K562 (cell line): Measurements from ENCODE around the gene VARS1. TPM values are rescaled to one million over a fixed set of nuclear protein-coding genes. Genes with fewer than 3 reads are reported as not detected.

Source experiments
- KLF6 ChIP-seq: fragments of 250-450 bp; sonication (Bioruptor Pico); IDR thresholded peaks from 2 replicates; pipeline ENCODE4 v1.4.0; 2020; ENCODE audit warnings: mild to moderate bottlenecking, moderate library complexity, borderline replicate concordance
- PCBP2 ChIP-seq: fragments of 200-400 bp; formaldehyde crosslinking; IDR thresholded peaks from 2 replicates; pipeline ENCODE4 v1.6.1; 2018; ENCODE audit warnings: low read length, low read depth, mild to moderate bottlenecking, moderate library complexity; ENCODE audit not compliant: poor library complexity, severe bottlenecking
- PTBP1 ChIP-seq: fragments of 200-400 bp; formaldehyde crosslinking; IDR thresholded peaks from 2 replicates; pipeline ENCODE4 v1.6.1; 2017; ENCODE audit warnings: low read depth, low read length
- REST ChIP-seq, 2 experiments: fragments of 450-650 bp; formaldehyde crosslinking in 1 of 2; IDR thresholded peaks; 2 replicates each; pipeline versions ENCODE4 v1.4.0 to v1.6.1; 2014 to 2020; ENCODE audit warnings: mild to moderate bottlenecking in 2 of 2, borderline replicate concordance in 1 of 2, low read depth in 1 of 2
- U2AF1 ChIP-seq: fragments of 200-400 bp; formaldehyde crosslinking; optimal IDR thresholded peaks from 2 replicates; pipeline ENCODE3; 2017; ENCODE audit warnings: mild to moderate bottlenecking, low read depth, low read length, moderate library complexity
- ZNF12 ChIP-seq: sonication (generic); formaldehyde crosslinking; IDR thresholded peaks from 2 replicates; pipeline ENCODE4 v1.4.0; 2020; ENCODE audit warnings: mild to moderate bottlenecking, missing genetic modification reagents
- polyA plus RNA-seq, 8 experiments: library from polyadenylated mRNA; depleted of rRNA in 4 of 8; stranded (reverse) in 5 of 8; unstranded in 3 of 8; fragments of >200 nt; fragmentation: Nextera tagmentation in 2 of 8; fragmentation: Illumina TruSeq in 1 of 8; extraction: Ambion mirVana in 2 of 8; extraction: Trizol in 1 of 8; gene quantifications; 2 replicates each; pipeline versions ENCODE4 v1.2.1 to v1.2.3, GENCODE V29; 2011 to 2014; ENCODE audit warnings: inconsistent platforms in 1 of 8, missing spikeins in 1 of 8
- total RNA-seq, 7 experiments: library from RNA; depleted of rRNA in 6 of 7; stranded (reverse); fragments of >200 nt in 6 of 7; fragmentation: Illumina TruSeq in 2 of 7; extraction: Trizol in 2 of 7; gene quantifications; 2 replicates each; pipeline versions ENCODE4 v1.2.1 to v1.2.3, GENCODE V29; 2011 to 2021; ENCODE audit warnings: low replicate concordance in 1 of 7
- TF ChIP-seq, protein P1 (sequence below): fragments of 450-650 bp; IDR thresholded peaks from 2 replicates; pipeline ENCODE4 v1.6.1; 2016
- TF ChIP-seq, protein P2 (sequence below): IDR thresholded peaks from 2 replicates; pipeline ENCODE4 v1.6.1; 2011; ENCODE audit warnings: borderline replicate concordance, low read depth, mild to moderate bottlenecking, moderate library complexity, low read length; ENCODE audit not compliant: insufficient read depth, poor library complexity, severe bottlenecking
- TF ChIP-seq, protein P3 (sequence below): fragments of 250-450 bp; sonication (Bioruptor Pico); IDR thresholded peaks from 2 replicates; pipeline ENCODE4 v1.5.0; 2020; ENCODE audit warnings: mild to moderate bottlenecking, borderline replicate concordance
- TF ChIP-seq, protein P4 (sequence below): fragments of 450-650 bp; formaldehyde crosslinking; IDR thresholded peaks from 2 replicates; pipeline ENCODE4 v1.4.0; 2020; ENCODE audit warnings: mild to moderate bottlenecking, mixed read lengths

The VARS1 gene
- total and polyA plus RNA-seq, 9 of the 15 experiments (the other 6 are each of a cell fraction or from before 2014, with no cell fraction given) = 2.9 to 488 (median 130) TPM

- TF ChIP-seq REST (IDR thresholded peaks at IDR 0.05; ENCODE audit: borderline replicate concordance) (peak; percentile 51; the same call in 1 of the 2 replicates), REST (CRISPR knock-in tag; IDR thresholded peaks at IDR 0.05; ENCODE audit: low read depth) (peak; percentile 13; the same call in 1 of the 2 replicates), U2AF1 (no peak), PTBP1 (peak; percentile 79), PCBP2 (no peak), ZNF12 (no peak), KLF6 (CRISPR knock-in tag) (peak; percentile 10; the same call in 1 of the 2 replicates)
- TF ChIP-seq, protein P1, sequence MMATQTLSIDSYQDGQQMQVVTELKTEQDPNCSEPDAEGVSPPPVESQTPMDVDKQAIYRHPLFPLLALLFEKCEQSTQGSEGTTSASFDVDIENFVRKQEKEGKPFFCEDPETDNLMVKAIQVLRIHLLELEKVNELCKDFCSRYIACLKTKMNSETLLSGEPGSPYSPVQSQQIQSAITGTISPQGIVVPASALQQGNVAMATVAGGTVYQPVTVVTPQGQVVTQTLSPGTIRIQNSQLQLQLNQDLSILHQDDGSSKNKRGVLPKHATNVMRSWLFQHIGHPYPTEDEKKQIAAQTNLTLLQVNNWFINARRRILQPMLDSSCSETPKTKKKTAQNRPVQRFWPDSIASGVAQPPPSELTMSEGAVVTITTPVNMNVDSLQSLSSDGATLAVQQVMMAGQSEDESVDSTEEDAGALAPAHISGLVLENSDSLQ = peak; percentile 76
- TF ChIP-seq, protein P2, sequence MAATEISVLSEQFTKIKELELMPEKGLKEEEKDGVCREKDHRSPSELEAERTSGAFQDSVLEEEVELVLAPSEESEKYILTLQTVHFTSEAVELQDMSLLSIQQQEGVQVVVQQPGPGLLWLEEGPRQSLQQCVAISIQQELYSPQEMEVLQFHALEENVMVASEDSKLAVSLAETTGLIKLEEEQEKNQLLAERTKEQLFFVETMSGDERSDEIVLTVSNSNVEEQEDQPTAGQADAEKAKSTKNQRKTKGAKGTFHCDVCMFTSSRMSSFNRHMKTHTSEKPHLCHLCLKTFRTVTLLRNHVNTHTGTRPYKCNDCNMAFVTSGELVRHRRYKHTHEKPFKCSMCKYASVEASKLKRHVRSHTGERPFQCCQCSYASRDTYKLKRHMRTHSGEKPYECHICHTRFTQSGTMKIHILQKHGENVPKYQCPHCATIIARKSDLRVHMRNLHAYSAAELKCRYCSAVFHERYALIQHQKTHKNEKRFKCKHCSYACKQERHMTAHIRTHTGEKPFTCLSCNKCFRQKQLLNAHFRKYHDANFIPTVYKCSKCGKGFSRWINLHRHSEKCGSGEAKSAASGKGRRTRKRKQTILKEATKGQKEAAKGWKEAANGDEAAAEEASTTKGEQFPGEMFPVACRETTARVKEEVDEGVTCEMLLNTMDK = peak; percentile 6
- TF ChIP-seq, protein P3, sequence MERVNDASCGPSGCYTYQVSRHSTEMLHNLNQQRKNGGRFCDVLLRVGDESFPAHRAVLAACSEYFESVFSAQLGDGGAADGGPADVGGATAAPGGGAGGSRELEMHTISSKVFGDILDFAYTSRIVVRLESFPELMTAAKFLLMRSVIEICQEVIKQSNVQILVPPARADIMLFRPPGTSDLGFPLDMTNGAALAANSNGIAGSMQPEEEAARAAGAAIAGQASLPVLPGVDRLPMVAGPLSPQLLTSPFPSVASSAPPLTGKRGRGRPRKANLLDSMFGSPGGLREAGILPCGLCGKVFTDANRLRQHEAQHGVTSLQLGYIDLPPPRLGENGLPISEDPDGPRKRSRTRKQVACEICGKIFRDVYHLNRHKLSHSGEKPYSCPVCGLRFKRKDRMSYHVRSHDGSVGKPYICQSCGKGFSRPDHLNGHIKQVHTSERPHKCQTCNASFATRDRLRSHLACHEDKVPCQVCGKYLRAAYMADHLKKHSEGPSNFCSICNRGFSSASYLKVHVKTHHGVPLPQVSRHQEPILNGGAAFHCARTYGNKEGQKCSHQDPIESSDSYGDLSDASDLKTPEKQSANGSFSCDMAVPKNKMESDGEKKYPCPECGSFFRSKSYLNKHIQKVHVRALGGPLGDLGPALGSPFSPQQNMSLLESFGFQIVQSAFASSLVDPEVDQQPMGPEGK (CRISPR knock-in tag) = 0 out of 2 replicates have a peak, but pooled peaks have one; percentile 51
- TF ChIP-seq, protein P4, sequence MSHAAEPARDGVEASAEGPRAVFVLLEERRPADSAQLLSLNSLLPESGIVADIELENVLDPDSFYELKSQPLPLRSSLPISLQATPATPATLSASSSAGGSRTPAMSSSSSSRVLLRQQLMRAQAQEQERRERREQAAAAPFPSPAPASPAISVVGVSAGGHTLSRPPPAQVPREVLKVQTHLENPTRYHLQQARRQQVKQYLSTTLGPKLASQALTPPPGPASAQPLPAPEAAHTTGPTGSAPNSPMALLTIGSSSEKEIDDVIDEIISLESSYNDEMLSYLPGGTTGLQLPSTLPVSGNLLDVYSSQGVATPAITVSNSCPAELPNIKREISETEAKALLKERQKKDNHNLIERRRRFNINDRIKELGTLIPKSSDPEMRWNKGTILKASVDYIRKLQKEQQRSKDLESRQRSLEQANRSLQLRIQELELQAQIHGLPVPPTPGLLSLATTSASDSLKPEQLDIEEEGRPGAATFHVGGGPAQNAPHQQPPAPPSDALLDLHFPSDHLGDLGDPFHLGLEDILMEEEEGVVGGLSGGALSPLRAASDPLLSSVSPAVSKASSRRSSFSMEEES (CRISPR knock-in tag) = no peak
Observed at GRCh38 chr6:31776989-31777666, 18.4 kb downstream of the VARS1 start, which contains the start of gene VWA7 (continued).
